Activated CD4-positive, alpha-beta T cell treated with anti-CD3 and anti-CD28 coated beads for 4 hours (primary cell): Measurements from ENCODE around the gene EXOC6B.

Experiments used
- DNase-seq, 2 donors: peaks; one replicate each; pipeline ENCODE4 v3.0.0-alpha.2; 2020

Gene EXOC6B

DNA sequence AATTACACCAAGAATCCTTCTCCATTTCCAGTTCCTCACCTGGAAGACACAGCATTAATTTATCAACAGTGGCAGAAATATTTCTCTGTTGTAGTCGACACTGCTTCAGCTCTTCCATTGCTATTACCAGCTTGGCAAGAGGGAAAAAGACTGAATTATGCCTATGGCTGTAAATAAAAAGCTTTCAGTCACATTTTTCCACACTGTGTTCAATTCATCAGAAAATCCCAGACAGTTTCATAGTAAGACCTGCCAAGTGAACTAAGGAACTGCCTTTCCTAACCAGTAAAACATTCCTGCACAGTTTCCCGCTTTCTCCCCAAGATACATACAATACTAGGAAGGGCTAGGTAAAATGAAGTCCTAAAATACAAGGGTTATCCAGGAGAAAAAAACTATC lies 94.7 kb downstream of the EXOC6B start:
- DNase-seq = no peak

DNA sequence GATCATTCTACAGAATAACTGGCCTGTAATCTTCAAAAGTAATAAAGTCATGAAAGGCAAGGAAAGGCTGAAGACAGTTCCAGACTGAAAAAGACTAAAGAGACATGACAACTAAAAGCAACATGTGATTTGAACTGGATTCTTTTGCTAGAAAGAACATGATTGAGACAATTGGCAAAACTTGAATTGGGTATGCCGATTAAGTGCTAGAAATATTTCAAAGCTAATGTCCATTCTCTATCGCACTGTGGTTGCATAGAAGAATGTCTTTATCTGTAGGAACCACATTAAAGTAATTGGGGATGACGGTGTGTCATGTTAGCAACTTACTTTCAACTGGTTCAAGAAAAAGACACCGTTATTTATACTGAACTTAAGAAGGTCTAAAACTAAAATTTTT lies 98.5 kb downstream of the EXOC6B start:
- no peak for DNase-seq

DNA sequence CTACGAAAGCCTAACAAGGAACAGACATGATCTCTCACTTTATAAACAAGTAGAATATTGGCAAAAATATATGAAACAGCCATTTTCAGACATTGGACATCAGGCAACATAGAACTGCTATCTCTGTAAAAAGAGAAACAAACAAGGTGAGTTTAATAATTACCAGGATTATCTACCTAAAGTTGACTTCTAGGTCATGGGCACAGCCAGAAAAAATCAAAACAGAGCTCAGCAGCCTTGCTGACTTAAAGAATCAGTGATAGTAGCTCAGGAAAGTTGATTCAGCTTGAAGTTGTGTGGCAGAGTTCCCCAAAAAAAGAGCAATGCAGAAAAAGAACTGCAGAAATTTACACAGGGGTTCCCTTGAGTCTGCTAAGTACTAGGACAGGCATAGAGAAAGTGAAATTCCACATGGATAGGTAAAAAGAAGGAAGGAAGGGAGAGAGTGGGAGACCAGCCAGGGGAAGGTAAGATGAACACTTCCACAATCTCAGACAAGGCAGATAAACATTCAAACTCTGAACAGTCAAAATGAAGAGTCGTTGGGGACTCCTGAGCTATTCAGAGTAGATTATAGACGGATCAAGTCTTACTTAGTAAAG lies 102.0 kb downstream of the EXOC6B start:
- no peak for DNase-seq

DNA sequence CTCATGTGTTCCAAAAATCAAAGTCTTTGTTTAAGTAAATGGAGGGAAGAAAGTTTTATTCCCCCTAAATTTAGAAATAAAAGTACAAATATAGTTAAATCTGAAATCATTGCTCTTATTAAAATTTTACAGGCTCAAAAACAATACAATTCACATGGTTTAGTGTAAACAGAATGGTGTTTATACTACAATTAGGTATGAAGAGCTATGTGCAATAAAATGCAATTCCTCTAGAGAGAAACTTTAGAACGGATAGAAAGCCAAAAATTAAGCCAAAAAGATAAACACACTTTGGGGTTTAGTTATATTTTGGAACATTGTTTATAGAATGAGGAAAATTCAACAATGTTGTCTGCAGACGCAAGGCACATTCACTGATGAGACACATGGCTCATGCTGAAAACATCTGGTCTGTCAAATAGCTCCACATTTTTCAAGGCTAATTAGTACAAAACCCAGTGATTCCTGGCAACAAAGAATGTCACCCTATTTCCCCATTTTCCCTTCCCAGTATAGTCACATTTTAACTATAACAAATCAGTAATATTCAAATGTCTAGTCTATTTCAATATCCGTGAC lies 103.3 kb downstream of the EXOC6B start:
- no peak for DNase-seq

DNA sequence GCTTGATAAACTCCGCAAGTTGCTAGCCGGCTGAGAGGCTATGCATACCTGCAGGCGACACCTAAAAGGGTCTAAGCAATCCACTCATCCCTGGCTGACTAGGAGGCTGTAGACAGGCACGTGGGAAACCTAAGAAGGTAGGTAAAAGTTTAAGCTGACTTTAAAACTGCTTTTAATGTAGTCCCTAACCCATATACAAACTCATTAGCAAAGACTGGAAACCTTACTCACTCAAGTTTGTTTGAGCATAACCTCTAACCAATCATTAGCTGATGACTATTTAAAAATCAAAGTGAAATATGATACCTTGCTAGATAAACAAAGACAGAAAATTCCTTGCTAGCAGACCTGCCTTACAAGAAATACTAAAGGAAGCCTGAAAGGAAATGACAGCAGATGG lies 106.4 kb downstream of the EXOC6B start:
- DNase-seq = no peak

DNA sequence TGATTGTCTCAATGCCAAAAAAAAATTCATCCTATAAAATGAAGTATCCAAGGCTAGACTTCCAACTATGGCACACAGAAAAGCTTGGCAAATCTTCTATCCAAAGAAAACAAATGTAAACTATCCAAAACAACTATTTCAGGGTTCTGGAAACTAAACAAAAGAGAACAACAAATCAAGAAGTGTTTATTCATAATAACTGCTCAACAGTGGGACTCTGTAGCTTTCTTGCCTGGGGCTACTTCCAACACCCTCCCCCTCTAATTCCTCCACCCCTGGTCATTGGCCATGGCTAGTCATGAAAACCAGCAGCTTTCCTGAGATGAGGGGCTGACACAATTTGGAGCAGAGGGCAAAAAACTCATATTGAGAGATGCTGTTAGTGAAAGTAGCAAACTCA lies 107.0 kb downstream of the EXOC6B start:
- DNase-seq = no peak

DNA sequence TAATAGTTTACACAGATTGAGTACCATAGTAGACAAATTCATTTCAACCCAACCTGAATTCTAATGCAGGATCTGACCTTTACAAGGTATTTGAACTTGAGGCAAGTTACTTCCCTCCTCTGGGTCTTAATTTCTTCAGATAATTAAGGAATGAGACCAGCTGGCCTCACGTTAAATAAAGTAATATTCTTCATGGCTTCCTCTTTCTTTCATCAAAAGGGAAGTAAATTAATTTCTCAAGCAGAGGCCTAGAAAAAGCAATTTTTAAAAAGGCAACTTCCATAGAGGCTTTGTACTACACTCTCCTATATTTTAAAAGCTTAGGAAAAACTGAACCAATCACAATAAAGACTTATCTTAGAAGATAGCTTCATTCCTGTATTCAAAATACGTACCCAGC lies 109.2 kb downstream of the EXOC6B start:
- no peak for DNase-seq

DNA sequence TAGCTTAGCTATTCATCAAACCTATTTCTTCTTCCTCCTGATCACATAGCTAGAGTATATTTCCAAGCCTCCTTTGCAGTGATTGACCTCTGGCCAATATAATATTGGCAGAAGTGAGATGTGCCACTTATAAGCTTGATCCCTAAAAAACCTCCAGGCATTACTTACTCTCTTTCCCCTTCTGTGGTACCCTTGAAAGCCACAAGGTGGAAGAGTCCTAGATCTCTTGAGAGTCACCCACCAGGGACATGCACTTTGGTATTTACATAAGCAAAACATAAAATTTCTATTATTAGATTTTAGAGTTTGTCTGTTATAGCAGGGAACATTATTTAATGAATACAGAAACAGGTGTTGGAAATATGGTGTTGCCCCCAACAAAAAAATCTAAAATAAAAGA lies 112.0 kb downstream of the EXOC6B start:
- no peak for DNase-seq

DNA sequence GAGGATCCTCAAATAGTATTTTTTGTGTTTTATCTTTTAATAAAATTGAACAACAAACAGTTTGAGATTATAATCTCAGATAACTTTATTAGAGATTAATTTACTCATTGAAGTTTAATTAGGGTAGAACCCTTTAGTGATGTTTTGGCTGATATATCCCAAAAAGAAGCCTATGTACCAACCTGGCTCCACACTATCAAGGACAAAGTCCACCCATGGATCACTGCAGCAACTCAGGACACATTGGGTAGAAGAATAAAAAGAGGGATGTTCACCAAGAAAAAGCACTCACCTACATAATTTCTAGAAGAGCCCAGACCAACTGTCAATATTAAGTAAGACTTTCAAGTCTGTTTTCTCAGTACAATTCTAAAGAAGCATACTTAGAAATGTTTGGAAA lies 112.9 kb downstream of the EXOC6B start:
- DNase-seq = no peak

DNA sequence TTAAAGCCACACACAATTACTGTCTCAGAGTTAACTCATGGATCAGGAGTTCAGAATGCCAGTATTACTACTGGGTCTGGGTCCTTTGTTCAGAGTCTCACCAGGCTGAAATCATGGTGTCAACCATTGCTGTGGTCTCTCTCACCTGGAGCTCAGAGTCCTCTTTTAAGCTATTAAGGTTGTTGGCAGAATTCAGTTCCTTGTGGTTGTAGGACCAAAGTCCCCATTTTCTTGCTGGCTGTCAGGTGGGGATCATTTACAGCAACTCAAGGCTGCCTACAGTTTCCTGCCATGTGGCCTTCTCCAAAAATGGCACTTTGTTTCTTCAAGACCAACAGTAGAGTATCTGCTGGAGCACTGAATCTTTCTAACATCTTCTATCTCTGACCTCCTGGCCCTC lies 113.5 kb downstream of the EXOC6B start:
- DNase-seq = no peak

DNA sequence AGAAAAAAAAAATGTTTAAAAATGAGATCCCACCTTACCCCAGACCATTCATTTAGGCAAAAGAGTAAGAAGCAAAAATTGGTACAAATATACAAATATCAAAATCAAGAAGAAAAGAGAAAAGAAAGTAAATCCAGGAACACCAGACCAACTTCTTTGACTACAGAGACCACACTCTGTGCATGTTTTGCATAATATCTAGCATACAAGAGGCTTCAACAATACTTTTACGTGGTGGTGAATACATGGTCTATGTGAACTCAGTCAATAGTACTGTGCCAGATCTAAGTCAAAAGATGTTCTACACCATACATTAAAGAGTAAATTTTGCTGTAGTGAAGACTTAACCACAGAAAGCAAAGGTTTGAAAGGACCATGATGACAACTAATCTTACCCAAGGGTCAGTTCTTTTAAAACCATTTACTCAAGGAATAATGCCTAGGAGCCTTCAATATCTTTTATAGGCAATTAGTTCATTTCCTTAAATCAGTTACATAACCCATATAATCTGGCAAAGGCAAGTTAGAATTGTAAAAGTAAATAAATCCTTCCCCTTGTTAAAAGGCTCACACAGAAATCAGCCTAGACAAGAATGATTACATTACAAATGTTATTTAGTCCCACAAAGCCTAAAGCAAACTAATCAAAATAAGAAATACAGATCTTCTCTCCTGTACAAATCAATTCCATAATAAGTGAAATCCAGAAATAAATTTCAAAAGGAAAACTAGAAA lies 115.2 kb downstream of the EXOC6B start:
- DNase-seq = no peak

DNA sequence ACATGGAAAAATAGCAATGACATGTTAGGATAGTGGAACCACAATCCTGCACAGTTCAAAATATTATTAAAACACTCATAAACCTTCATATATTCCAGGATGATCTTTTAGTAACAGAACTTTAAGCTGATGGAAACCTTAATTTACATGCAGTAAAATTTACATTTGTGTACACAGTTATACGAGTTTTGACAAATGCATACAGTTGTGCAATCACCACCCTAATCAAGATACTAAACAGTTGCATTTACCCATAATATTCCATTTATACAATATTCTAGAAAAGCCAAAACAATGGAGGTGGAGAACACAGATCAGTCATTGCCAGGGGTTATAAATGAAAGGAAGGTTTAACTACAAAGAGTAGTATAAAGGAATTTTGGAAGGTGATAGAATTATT lies 117.6 kb downstream of the EXOC6B start:
- DNase-seq = no peak

DNA sequence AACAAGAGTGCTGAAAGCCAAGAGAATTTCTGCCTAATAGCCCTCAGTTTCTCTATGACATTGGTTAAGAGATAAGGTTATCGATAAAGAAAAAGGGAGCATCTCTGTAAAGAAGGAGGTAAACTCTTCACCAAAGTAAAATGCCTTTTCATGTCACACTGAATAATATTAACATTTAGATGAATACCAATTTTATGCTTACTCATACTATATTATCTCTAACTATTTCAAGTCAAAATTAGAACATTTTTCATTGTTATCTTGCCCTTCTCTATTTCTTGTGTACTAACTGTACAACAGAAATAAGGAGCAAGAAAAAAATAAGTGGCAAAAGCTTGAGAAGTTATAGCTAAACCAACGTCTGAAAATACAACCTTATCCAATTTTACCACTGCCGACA lies 127.5 kb downstream of the EXOC6B start:
- DNase-seq = no peak

DNA sequence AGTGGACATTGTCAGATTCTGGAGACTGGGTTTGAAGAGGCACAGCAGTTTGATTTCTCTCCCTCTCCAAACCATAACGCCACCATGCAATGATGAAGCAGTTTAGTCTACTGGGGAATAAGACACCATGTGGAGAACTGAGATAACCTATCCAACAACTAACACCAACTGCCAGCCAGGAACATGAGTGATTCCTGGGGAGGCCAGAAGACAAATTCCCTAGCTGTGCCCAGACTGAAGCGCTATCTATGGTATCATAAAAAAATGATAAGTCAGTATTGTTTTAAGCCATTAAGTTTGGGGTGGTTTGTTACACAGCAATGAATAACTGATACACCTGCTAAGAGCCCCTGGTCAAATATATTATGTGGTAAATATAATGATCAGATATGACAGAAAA lies 129.3 kb downstream of the EXOC6B start:
- no peak for DNase-seq

DNA sequence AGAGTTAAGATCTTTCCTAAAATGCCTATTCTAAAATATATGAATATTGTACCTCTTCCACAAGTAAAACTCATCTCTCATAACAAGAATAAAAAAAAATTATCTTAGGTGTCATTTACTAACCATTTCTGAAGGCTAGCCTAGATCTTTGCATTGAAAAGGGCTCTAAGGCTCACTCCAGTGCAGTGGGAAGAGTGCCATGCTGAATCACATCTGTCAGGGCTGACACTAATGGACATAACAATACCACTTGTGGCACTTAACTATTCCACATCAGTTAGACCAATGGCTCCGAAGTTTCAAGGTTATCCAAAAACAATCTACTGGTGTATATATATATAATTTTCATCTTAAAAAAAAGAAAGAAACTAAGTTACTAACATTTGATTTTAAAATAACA lies 130.2 kb downstream of the EXOC6B start:
- DNase-seq = no peak

DNA sequence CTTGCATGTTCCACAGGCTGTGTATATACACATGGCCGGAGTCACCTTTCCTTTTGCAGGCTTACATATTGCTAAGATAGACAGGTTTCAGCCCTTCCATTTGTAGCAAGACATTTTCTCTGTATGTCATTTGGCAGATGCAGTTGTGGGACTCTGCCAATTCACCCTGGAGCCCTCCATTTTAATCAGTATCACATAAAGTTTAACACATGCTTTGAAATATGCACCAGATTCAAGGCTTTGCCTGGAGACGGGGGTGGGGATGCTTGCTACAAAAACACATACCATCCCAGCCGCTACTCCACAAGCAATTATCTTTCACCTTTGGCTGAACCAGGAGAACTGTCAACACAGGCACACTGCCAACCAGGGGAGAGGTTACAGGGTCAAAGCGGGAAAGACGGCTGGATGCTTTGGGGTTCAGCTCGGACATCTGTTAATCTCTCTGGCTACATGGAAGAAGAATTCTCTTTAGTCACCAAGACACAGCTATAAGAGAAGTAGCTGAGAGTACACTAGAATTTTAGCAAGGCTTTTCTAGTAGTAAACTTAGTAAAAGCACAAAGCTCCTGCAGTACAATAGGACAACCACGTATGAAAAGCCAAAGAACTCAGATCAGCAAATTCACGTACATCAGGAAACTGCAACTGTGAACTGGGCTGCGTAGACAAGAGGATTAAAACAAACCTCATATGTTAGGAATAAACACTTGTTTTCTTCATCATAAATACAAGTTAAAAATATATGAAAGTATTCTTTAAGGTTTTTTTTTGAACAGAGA lies 130.9 kb downstream of the EXOC6B start:
- no peak for DNase-seq

DNA sequence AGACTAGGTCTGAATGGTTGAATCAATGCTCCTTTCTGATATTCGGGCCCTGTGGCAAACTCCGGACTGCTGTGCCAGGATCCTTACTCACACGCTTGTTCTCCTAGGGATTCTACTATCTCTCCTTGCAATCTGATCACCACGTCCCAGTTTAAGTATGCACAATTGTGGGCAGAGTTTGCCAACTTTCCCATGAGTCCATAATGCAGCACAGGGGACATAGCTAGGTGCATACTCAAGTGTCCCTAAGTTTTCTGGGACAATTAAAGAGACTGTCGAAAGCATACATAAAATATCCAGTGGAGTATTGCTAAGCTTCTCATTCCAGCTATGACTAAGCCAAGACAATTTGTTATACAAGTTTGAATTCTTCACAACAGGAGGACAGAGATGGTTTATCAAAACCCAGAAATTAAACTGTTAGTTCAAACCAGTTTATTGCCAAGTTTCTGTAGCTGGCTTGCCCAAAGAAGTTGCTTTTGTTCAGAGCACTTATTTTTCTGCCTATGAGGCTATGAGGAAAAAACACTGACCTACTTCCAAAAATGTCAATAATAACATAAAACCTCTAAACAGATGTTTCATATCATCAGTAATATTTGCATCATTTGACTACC lies 136.1 kb downstream of the EXOC6B start:
- no peak for DNase-seq

DNA sequence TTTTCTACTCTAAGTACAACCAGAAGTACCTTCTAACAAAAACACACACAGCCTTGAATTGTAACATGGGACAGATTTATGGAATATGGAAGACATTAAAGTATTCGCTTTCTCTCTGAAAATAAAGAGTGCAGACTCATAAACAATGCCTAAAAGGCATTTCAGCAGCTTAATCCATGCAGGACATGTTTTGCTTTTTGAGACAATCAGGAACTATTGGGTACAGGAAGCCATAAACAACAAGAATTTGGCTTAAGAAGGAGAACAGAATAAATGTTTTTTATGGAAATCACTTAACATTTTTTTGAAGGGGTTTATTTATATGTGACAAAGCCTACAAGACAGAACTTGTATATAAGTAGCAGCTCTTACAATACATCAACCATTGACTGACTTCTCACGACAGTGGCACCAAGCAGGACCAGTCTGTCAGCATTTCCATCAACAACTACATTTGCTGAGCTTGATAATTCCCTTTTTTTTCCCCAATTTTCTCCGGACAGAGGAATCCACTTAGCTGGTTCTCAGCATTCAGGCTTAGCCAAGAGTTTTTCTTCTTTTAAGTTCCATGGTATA lies 140.1 kb downstream of the EXOC6B start:
- no peak for DNase-seq

DNA sequence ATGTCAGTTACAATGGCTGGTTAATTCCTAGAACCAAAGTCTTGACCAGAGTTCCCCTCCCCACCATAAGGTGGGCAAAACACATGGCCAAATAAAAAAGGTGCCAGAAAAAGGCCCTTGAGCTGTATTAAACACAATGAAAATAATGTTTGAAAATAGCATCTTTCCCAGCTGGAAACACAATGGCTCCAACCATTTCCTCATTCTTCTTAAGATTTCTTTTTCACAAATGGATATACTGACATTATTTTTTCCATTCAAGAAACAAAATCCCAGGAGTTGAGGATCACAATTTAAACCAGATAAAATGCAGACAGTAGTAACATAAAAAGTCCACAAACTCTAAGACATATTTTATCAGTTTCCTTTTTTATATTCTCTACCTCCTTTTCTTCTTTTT lies 143.8 kb downstream of the EXOC6B start:
- no peak for DNase-seq

DNA sequence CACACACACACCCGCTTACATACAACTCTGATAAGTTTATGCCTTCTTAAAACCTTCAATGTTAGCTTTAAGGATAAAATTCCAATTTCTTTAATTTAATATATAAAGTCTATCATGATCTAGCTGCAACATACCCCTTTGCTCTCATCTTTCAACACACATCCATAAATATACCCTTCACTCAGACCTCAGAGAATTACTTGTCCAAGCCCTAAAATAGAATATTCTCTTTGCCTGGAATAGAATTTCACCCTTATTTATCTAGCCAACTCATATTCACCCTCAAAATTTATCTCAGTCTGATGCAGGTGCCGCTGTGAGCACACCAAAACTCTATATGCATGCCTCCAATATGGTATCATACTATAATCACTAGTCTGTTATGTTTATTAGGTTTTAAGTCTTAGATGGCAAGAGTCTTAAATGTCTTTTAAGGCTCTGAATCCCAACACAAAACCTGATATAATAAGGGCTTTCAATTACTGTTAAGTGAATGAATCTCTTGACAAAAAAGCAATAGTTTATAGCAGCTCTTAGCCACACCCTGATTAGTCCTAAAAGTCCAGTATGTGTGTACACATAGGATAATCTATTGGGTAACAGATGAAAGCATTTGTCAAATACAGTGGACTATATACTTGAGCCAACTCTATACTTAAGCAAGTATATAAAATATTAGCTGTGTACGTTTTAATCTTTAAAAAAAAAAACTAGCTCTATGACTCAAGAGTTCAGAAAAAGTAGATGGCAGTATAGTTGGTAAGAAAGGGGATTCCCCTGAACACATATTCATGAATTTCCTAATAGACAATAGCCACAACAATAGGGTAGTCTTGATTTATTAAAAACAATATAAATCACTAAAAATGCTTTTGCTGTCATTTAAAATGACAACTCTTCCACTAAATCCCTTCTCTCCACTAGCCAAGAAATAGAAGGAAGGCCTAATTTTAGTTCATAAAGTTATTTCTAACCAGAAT lies 144.5 kb downstream of the EXOC6B start:
- DNase-seq = no peak

DNA sequence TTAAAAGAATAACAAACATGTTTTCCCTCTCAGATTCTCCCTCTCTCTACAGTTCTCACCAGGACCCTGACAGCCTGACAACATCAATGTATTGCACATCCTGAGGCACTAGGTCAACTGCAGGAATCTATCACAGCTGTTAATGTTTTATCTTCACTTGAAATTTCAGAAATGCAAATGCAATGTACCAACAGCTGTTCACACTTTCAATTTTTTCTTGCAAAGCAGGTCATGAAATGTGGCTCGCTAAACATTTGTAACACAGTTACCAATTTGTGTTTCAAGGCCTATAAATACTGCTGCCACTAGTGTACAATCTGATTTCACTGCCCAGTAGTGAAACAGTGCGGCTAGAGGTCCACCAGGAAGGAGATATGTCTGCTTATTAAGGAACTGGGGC lies 147.8 kb downstream of the EXOC6B start:
- DNase-seq = no peak
